HT1080 (cell line): Measurements from ENCODE around the gene ENTPD6. TPM values are rescaled to one million over a fixed set of nuclear protein-coding genes. Genes with fewer than 3 reads are reported as not detected.
"Not testable (repeated sequence)": the region's sequence is repeated elsewhere in the genome, so short reads cannot be mapped to it uniquely, and the experiment has no call there.

ENCODE experiments used
- DNase-seq: peaks from one replicate; pipeline ENCODE4 v3.0.0-alpha.2; 2015; ENCODE audit warnings: low read depth
- total RNA-seq: library from RNA; depleted of rRNA; stranded (reverse); fragments of >200 nt; shearing (Covaris generic); gene quantifications from 2 replicates; pipeline ENCODE4 v1.2.3, GENCODE V29; 2014

Gene ENTPD6
- total RNA-seq, 1 experiment from 2014 or later, result 107 TPM

GRCh38 chr20:25254986-25255680 lies 59.6 kb downstream of the ENTPD6 start:
- DNase-seq, result no peak

- DNase-seq, result no peak
These were observed 60.8 kb downstream of the ENTPD6 start for GRCh38 chr20:25256226-25256859.

GRCh38 chr20:25257130-25257529 lies 61.6 kb downstream of the ENTPD6 start:
- DNase-seq, result no peak

- DNase-seq, result no peak
These were observed 62.4 kb downstream of the ENTPD6 start for GRCh38 chr20:25257756-25258475.

GRCh38 chr20:25258476-25258805 lies 62.9 kb downstream of the ENTPD6 start:
- DNase-seq, result no peak

- no peak for DNase-seq
These were observed 63.3 kb downstream of the ENTPD6 start for GRCh38 chr20:25258828-25259227.

- DNase-seq, result no peak
These were observed 63.8 kb downstream of the ENTPD6 start for GRCh38 chr20:25259358-25259757.

- DNase-seq, result no peak
These were observed 64.3 kb downstream of the ENTPD6 start for GRCh38 chr20:25259788-25260254.

- not testable (repeated sequence) for DNase-seq
These were observed 65.4 kb downstream of the ENTPD6 start for GRCh38 chr20:25260770-25261437.

- DNase-seq, result no peak
These were observed 73.7 kb downstream of the ENTPD6 start for GRCh38 chr20:25269057-25269832.

- no peak for DNase-seq
These were observed 74.3 kb downstream of the ENTPD6 start for GRCh38 chr20:25269833-25270170.

- no peak for DNase-seq
These were observed 75.3 kb downstream of the ENTPD6 start for GRCh38 chr20:25270829-25271251.

- no peak for DNase-seq
These were observed 76.1 kb downstream of the ENTPD6 start for GRCh38 chr20:25271486-25272222.

- DNase-seq, result no peak
These were observed 76.9 kb downstream of the ENTPD6 start for GRCh38 chr20:25272223-25273000.

- DNase-seq, result no peak
These were observed 77.5 kb downstream of the ENTPD6 start for GRCh38 chr20:25273046-25273445.

- no peak for DNase-seq
These were observed 78.2 kb downstream of the ENTPD6 start for GRCh38 chr20:25273541-25274358.

GRCh38 chr20:25274481-25274880 lies 79.0 kb downstream of the ENTPD6 start:
- DNase-seq, result no peak

- DNase-seq, result no peak
These were observed 79.6 kb downstream of the ENTPD6 start for GRCh38 chr20:25274891-25275812.
